PC-9 (cell line): ENCODE data around the gene MTUS2.

Experiments
- EZH2 ChIP-seq: fragments of 200-600 bp; sonication (generic); IDR thresholded peaks from 2 replicates; pipeline ENCODE4 v1.8.0; 2017; ENCODE audit warnings: antibody characterized with exemption, low read depth
- TF ChIP-seq, protein P1 (sequence below): fragments of 200-600 bp; sonication (generic); conservative IDR thresholded peaks from 2 replicates; pipeline ENCODE4 v1.6.1; 2017; ENCODE audit warnings: mixed run types, antibody characterized with exemption, mild to moderate bottlenecking, moderate library complexity

DNA sequence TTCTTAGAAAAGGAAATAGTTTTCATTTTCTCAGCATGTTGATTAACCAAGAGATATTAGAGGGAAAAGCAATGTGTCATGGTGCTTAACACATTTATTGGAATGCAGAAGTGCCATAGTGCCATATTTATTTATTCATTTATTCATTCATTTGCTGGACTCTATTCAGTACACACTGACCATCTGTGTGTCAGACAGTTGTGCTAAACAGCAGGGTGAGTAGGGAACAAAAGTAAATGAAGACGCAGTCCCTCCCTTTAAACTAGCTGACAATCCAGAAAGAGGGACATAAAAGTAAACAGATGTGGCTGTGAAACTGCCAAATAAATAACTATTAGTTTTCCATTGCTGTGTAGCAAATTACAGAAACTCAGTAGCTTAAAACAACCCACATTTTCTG lies 323.7 kb downstream of the MTUS2 start:
- TF ChIP-seq EZH2 = no peak
- TF ChIP-seq, protein P1, sequence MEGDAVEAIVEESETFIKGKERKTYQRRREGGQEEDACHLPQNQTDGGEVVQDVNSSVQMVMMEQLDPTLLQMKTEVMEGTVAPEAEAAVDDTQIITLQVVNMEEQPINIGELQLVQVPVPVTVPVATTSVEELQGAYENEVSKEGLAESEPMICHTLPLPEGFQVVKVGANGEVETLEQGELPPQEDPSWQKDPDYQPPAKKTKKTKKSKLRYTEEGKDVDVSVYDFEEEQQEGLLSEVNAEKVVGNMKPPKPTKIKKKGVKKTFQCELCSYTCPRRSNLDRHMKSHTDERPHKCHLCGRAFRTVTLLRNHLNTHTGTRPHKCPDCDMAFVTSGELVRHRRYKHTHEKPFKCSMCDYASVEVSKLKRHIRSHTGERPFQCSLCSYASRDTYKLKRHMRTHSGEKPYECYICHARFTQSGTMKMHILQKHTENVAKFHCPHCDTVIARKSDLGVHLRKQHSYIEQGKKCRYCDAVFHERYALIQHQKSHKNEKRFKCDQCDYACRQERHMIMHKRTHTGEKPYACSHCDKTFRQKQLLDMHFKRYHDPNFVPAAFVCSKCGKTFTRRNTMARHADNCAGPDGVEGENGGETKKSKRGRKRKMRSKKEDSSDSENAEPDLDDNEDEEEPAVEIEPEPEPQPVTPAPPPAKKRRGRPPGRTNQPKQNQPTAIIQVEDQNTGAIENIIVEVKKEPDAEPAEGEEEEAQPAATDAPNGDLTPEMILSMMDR = no peak
